Muscle layer of colon (tissue), 2 donors: ENCODE measurements around the gene ZNF200.

ENCODE experiments used
- H3K27ac ChIP-seq: one replicate; pipeline ENCODE4 v1.7.0; 2013; ENCODE audit warnings: low read depth, mild to moderate bottlenecking, low read length, moderate library complexity
- H3K27me3 ChIP-seq, 2 donors: one replicate each; pipeline ENCODE4 v1.7.0; 2013; ENCODE audit warnings: low read length in 2 of 2, mild to moderate bottlenecking in 2 of 2; ENCODE audit not compliant: insufficient read depth in 2 of 2, control insufficient read depth in 1 of 2
- H3K36me3 ChIP-seq: one replicate; pipeline ENCODE4 v1.7.0; 2013; ENCODE audit warnings: mild to moderate bottlenecking, low read length; ENCODE audit not compliant: insufficient read depth
- H3K4me1 ChIP-seq: one replicate; pipeline ENCODE4 v1.7.0; 2013; ENCODE audit warnings: mild to moderate bottlenecking, low read length; ENCODE audit not compliant: insufficient read depth
- H3K4me3 ChIP-seq, 2 donors: one replicate each; pipeline ENCODE4 v1.7.0; 2013; ENCODE audit warnings: low read length in 2 of 2, low read depth in 1 of 2, mild to moderate bottlenecking in 1 of 2, moderate library complexity in 1 of 2
- H3K9ac ChIP-seq: one replicate; pipeline ENCODE4 v1.7.0; 2013; ENCODE audit warnings: low read length
- H3K9me3 ChIP-seq: one replicate; pipeline ENCODE4 v1.7.0; 2013; ENCODE audit warnings: mild to moderate bottlenecking, low read length
- donor health status: abdominal sarcoma.
- donor health status: Adenocarcinoma of cecum.

The ZNF200 gene

GRCh38 chr16:3268294-3268693 lies 33.3 kb upstream of the ZNF200 start:
- Histone ChIP-seq H3K4me1 (peaks cover 13% of the 10 kb centered on the region), H3K36me3 (no peaks in the 10 kb centered on the region), H3K4me3 (no peak overlapping the region), H3K27ac (no peak overlapping the region), H3K9me3 (no peaks in the 10 kb centered on the region), H3K27me3 (no peaks in the 10 kb centered on the region), H3K9ac (no peak overlapping the region)

GRCh38 chr16:3266873-3267537 lies 32.0 kb upstream of the ZNF200 start:
- peaks cover 13% of the 10 kb centered on the region for H3K4me1 ChIP-seq
- H3K9ac ChIP-seq = no peak overlapping the region
- H3K9me3 ChIP-seq = no peaks in the 10 kb centered on the region

GRCh38 chr16:3264137-3265036 lies 29.4 kb upstream of the ZNF200 start:
- no peaks in the 10 kb centered on the region for H3K9me3 ChIP-seq
- H3K27ac ChIP-seq = peak overlapping the region; percentile 98
- H3K27me3 ChIP-seq = no peaks in the 10 kb centered on the region
- peak overlapping the region; percentile 61 for H3K9ac ChIP-seq
- H3K4me1 ChIP-seq = peaks cover 13% of the 10 kb centered on the region
- no peaks in the 10 kb centered on the region for H3K36me3 ChIP-seq
- peak overlapping the region; percentile 55 to 81 for H3K4me3 ChIP-seq

More at GRCh38 chr16:3266873-3267537, 32.0 kb upstream of the ZNF200 start:
- H3K4me3 ChIP-seq = no peak overlapping the region
- H3K27ac ChIP-seq = no peak overlapping the region
- no peaks in the 10 kb centered on the region for H3K27me3 ChIP-seq
- H3K36me3 ChIP-seq = no peaks in the 10 kb centered on the region

GRCh38 chr16:3262517-3262916 lies 27.6 kb upstream of the ZNF200 start:
- Histone ChIP-seq H3K27me3 (no peaks in the 10 kb centered on the region), H3K4me1 (peaks cover 13% of the 10 kb centered on the region), H3K36me3 (no peaks in the 10 kb centered on the region), H3K9ac (no peak overlapping the region), H3K4me3 (no peak overlapping the region), H3K27ac (no peak overlapping the region), H3K9me3 (no peaks in the 10 kb centered on the region)

- no peak overlapping the region for H3K4me3 ChIP-seq
- H3K27ac ChIP-seq = no peak overlapping the region
- no peak overlapping the region for H3K9ac ChIP-seq
- peaks cover 1% of the 10 kb centered on the region for H3K4me1 ChIP-seq
- no peaks in the 10 kb centered on the region for H3K9me3 ChIP-seq
- H3K36me3 ChIP-seq = no peaks in the 10 kb centered on the region
- no peaks in the 10 kb centered on the region for H3K27me3 ChIP-seq
Measured at GRCh38 chr16:3259836-3260235, 24.9 kb upstream of the ZNF200 start.

- H3K4me3 ChIP-seq = no peak overlapping the region
- no peaks in the 10 kb centered on the region for H3K4me1 ChIP-seq
- no peaks in the 10 kb centered on the region for H3K9me3 ChIP-seq
- H3K9ac ChIP-seq = no peak overlapping the region
- H3K36me3 ChIP-seq = no peaks in the 10 kb centered on the region
- H3K27me3 ChIP-seq = no peaks in the 10 kb centered on the region
- no peak overlapping the region for H3K27ac ChIP-seq
Measured at GRCh38 chr16:3256866-3257465, 22.0 kb upstream of the ZNF200 start.

GRCh38 chr16:3256146-3256865 lies 21.3 kb upstream of the ZNF200 start, which contains the start of gene MEFV:
MEFV (minus strand) TSS chr16:3256633; CDS start chr16:3256587, 46 bp downstream.
- Histone ChIP-seq H3K4me3 (no peak within 1 kb of the TSS), H3K27me3 (no peaks in the 10 kb centered on the region), H3K9ac (no peak within 1 kb of the TSS), H3K9me3 (no peaks in the 10 kb centered on the region), H3K27ac (no peak within 1 kb of the TSS), H3K4me1 (no peaks in the 10 kb centered on the region), H3K36me3 (no peaks in the 10 kb centered on the region)

GRCh38 chr16:3254309-3254708 lies 19.4 kb upstream of the ZNF200 start:
- H3K9ac ChIP-seq = no peak overlapping the region
- no peak overlapping the region for H3K4me3 ChIP-seq
- no peaks in the 10 kb centered on the region for H3K4me1 ChIP-seq

GRCh38 chr16:3252967-3253366 lies 18.0 kb upstream of the ZNF200 start:
- H3K36me3 ChIP-seq = no peaks in the 10 kb centered on the region
- no peaks in the 10 kb centered on the region for H3K27me3 ChIP-seq
- H3K27ac ChIP-seq = no peak overlapping the region
- no peaks in the 10 kb centered on the region for H3K9me3 ChIP-seq
- no peak overlapping the region for H3K4me3 ChIP-seq
- H3K9ac ChIP-seq = no peak overlapping the region
- H3K4me1 ChIP-seq = no peaks in the 10 kb centered on the region

More at GRCh38 chr16:3254309-3254708, 19.4 kb upstream of the ZNF200 start:
- H3K36me3 ChIP-seq = no peaks in the 10 kb centered on the region
- no peak overlapping the region for H3K27ac ChIP-seq
- no peaks in the 10 kb centered on the region for H3K27me3 ChIP-seq
- H3K9me3 ChIP-seq = no peaks in the 10 kb centered on the region

GRCh38 chr16:3249451-3249850 lies 14.5 kb upstream of the ZNF200 start:
- no peak overlapping the region for H3K27ac ChIP-seq
- no peaks in the 10 kb centered on the region for H3K9me3 ChIP-seq
- no peak overlapping the region for H3K9ac ChIP-seq
- H3K4me3 ChIP-seq = no peak overlapping the region
- H3K36me3 ChIP-seq = no peaks in the 10 kb centered on the region
- H3K4me1 ChIP-seq = no peaks in the 10 kb centered on the region
- no peaks in the 10 kb centered on the region for H3K27me3 ChIP-seq

GRCh38 chr16:3249020-3249419 lies 14.1 kb upstream of the ZNF200 start:
- Histone ChIP-seq H3K36me3 (no peaks in the 10 kb centered on the region), H3K27ac (no peak overlapping the region), H3K9me3 (no peaks in the 10 kb centered on the region), H3K9ac (no peak overlapping the region), H3K27me3 (no peaks in the 10 kb centered on the region), H3K4me3 (no peak overlapping the region), H3K4me1 (no peaks in the 10 kb centered on the region)
